GM12874 (cell line): Measurements from ENCODE around the gene CIRBP.

Experiments
- CTCF ChIP-seq: IDR thresholded peaks from 2 replicates; pipeline ENCODE4 v1.5.1; 2011; ENCODE audit warnings: low read depth, mild to moderate bottlenecking, control low read depth, low read length, moderate library complexity; ENCODE audit not compliant: insufficient read depth

CIRBP gene

GRCh38 chr19:1262623-1263123 is 6.5 kb upstream of the CIRBP start:
- no peak for TF ChIP-seq CTCF

- TF ChIP-seq CTCF: no peak
Measured at GRCh38 chr19:1263188-1263587, 5.9 kb upstream of the CIRBP start.

- no peak for TF ChIP-seq CTCF
Measured at GRCh38 chr19:1264801-1265614, 4.1 kb upstream of the CIRBP start.

- TF ChIP-seq CTCF: no peak
Measured at GRCh38 chr19:1265615-1266128, 3.5 kb upstream of the CIRBP start.

GRCh38 chr19:1266129-1266915 is 2.8 kb upstream of the CIRBP start:
- TF ChIP-seq CTCF: no peak

GRCh38 chr19:1266916-1267476 is 2.1 kb upstream of the CIRBP start:
- TF ChIP-seq CTCF: peak; percentile 95

GRCh38 chr19:1267477-1268225 is 1.5 kb upstream of the CIRBP start:
- TF ChIP-seq CTCF: no peak
